ENCODE measurements around the gene MTMR8.
"Not testable (repeated sequence)": the region's sequence is repeated elsewhere in the genome, so short reads cannot be mapped to it uniquely, and the experiment has no call there.

The MTMR8 gene

GRCh38 chrX:64389489-64389888 is 5.8 kb downstream of the MTMR8 start:
- no peak for TF ChIP-seq CTCF (IDR thresholded peaks at IDR 0.05)
- Histone ChIP-seq H3K27me3 (no peaks in the 10 kb centered on the region), H3K4me3 (ENCODE audit: low read depth in 1 of 2, low read length in 1 of 2) (no peak overlapping the region), H3K4me1 (ENCODE audit: control insufficient read depth in 1 of 2, insufficient read depth in 1 of 2, low read depth in 1 of 2, low read length in 1 of 2) (peaks cover 0 to under 1% of the 10 kb centered on the region in 2 experiments), H3K27ac (no peak overlapping the region), H3K36me3 (no peaks in the 10 kb centered on the region), H3K9me3 (no peaks in the 10 kb centered on the region)

GRCh38 chrX:64380789-64381188 is 14.5 kb downstream of the MTMR8 start:
- not testable (repeated sequence) for H3K9me3 ChIP-seq; H3K36me3 ChIP-seq; H3K4me3 ChIP-seq (ENCODE audit: low read depth in 1 of 2, low read length in 1 of 2); H3K27ac ChIP-seq; H3K27me3 ChIP-seq; H3K4me1 ChIP-seq (ENCODE audit: control insufficient read depth in 1 of 2, insufficient read depth in 1 of 2, low read depth in 1 of 2, low read length in 1 of 2)

- no peak for TF ChIP-seq CTCF (IDR thresholded peaks at IDR 0.05)
- Histone ChIP-seq H3K9me3 (no peaks in the 10 kb centered on the region), H3K4me1 (ENCODE audit: control insufficient read depth in 1 of 2, insufficient read depth in 1 of 2, low read depth in 1 of 2, low read length in 1 of 2) (no peaks in the 10 kb centered on the region), H3K27ac (no peak overlapping the region), H3K27me3 (no peaks in the 10 kb centered on the region), H3K36me3 (no peaks in the 10 kb centered on the region), H3K4me3 (ENCODE audit: low read depth in 1 of 2, low read length in 1 of 2) (no peak overlapping the region)
Measured at GRCh38 chrX:64379924-64380323, 15.3 kb downstream of the MTMR8 start.

GRCh38 chrX:64377753-64378152 is 17.5 kb downstream of the MTMR8 start:
- no peak for TF ChIP-seq CTCF (IDR thresholded peaks at IDR 0.05)
- Histone ChIP-seq H3K4me3 (ENCODE audit: low read depth in 1 of 2, low read length in 1 of 2) (no peak overlapping the region), H3K27ac (no peak overlapping the region), H3K27me3 (no peaks in the 10 kb centered on the region), H3K9me3 (no peaks in the 10 kb centered on the region), H3K4me1 (ENCODE audit: control insufficient read depth in 1 of 2, insufficient read depth in 1 of 2, low read depth in 1 of 2, low read length in 1 of 2) (no peaks in the 10 kb centered on the region), H3K36me3 (no peaks in the 10 kb centered on the region)

- peaks cover 8% of the 10 kb centered on the region in 2 experiments for H3K4me1 ChIP-seq (ENCODE audit: control insufficient read depth in 1 of 2, insufficient read depth in 1 of 2, low read depth in 1 of 2, low read length in 1 of 2)
- no peaks in the 10 kb centered on the region for H3K27me3 ChIP-seq
- H3K27ac ChIP-seq = no peak overlapping the region
- TF ChIP-seq CTCF (IDR thresholded peaks at IDR 0.05) = no peak
- H3K36me3 ChIP-seq = no peaks in the 10 kb centered on the region
- no peak overlapping the region for H3K4me3 ChIP-seq (ENCODE audit: low read depth in 1 of 2, low read length in 1 of 2)
- no peaks in the 10 kb centered on the region for H3K9me3 ChIP-seq
Measured at GRCh38 chrX:64352081-64352480, 43.2 kb downstream of the MTMR8 start.

GRCh38 chrX:64350521-64350920 is 44.7 kb downstream of the MTMR8 start:
- Histone ChIP-seq H3K9me3 (no peaks in the 10 kb centered on the region), H3K27ac (no peak overlapping the region), H3K27me3 (no peaks in the 10 kb centered on the region), H3K4me1 (ENCODE audit: control insufficient read depth in 1 of 2, insufficient read depth in 1 of 2, low read depth in 1 of 2, low read length in 1 of 2) (peaks cover 8% of the 10 kb centered on the region in 2 experiments), H3K4me3 (ENCODE audit: low read depth in 1 of 2, low read length in 1 of 2) (no peak overlapping the region), H3K36me3 (no peaks in the 10 kb centered on the region)
- TF ChIP-seq CTCF (IDR thresholded peaks at IDR 0.05) = no peak

Data from neutrophil (primary cell).